ENCODE results near the gene SMARCB1.

- no peak for TF ChIP-seq CTCF (IDR thresholded peaks at IDR 0.05; ENCODE audit: low read length)
- no peak for TF ChIP-seq EZH2 (IDR thresholded peaks at IDR 0.05; ENCODE audit: borderline replicate concordance, low read length)
Measured at GRCh38 chr22:23817146-23817545, 30.4 kb downstream of the SMARCB1 start.

All from OCI-LY1 (cell line).